GM23248 (cell line): ENCODE results near the gene DZIP1L. TPM values are rescaled to one million over a fixed set of nuclear protein-coding genes. Genes with fewer than 3 reads are reported as not detected.
A peak's percentile ranks its signal among the peaks of the same experiment; 100 is the strongest.

Source experiments
- DNase-seq: peaks from one replicate; pipeline ENCODE4 v3.0.0-alpha.2; 2015
- H2AFZ ChIP-seq: fragments of 200-600 bp; sonication (generic); 2 replicates; pipeline ENCODE4 v1.6.1; 2016; ENCODE audit warnings: antibody characterized with exemption
- H3F3A ChIP-seq: fragments of 200-600 bp; sonication (generic); 2 replicates; pipeline ENCODE4 v1.6.1; 2016; ENCODE audit warnings: mild to moderate bottlenecking, antibody characterized with exemption, mixed run types; ENCODE audit not compliant: insufficient read depth
- H3K27ac ChIP-seq: fragments of 200-600 bp; sonication (generic); 2 replicates; pipeline ENCODE4 v1.5.1; 2016; ENCODE audit warnings: mild to moderate bottlenecking
- H3K27me3 ChIP-seq: fragments of 200-600 bp; sonication (generic); replicated peaks from 2 replicates; pipeline ENCODE4 v1.6.1; 2016; ENCODE audit warnings: mild to moderate bottlenecking; ENCODE audit not compliant: insufficient read depth
- H3K36me3 ChIP-seq: fragments of 200-600 bp; sonication (generic); 2 replicates; pipeline ENCODE4 v1.6.1; 2016; ENCODE audit warnings: low read depth, mild to moderate bottlenecking
- H3K4me1 ChIP-seq: fragments of 200-600 bp; sonication (generic); 2 replicates; pipeline ENCODE4 v1.6.1; 2016; ENCODE audit warnings: mild to moderate bottlenecking; ENCODE audit not compliant: insufficient read depth
- H3K4me2 ChIP-seq: fragments of 200-600 bp; sonication (generic); one replicate; pipeline ENCODE4 v1.6.1; 2016; ENCODE audit warnings: mild to moderate bottlenecking; ENCODE audit not compliant: unreplicated experiment
- H3K4me3 ChIP-seq: fragments of 200-600 bp; sonication (generic); 2 replicates; pipeline ENCODE4 v1.5.1; 2016; ENCODE audit warnings: mild to moderate bottlenecking
- H3K79me2 ChIP-seq: fragments of 200-600 bp; sonication (generic); 2 replicates; pipeline ENCODE4 v1.6.1; 2016; ENCODE audit warnings: mild to moderate bottlenecking; ENCODE audit not compliant: insufficient read depth
- H3K9ac ChIP-seq: fragments of 200-600 bp; sonication (generic); 2 replicates; pipeline ENCODE4 v1.6.1; 2016; ENCODE audit warnings: mild to moderate bottlenecking
- H3K9me2 ChIP-seq: fragments of 200-600 bp; sonication (generic); 2 replicates; pipeline ENCODE4 v1.6.1; 2016; ENCODE audit warnings: mixed run types, mild to moderate bottlenecking, moderate library complexity; ENCODE audit not compliant: insufficient read depth
- H3K9me3 ChIP-seq: fragments of 200-600 bp; sonication (generic); one replicate; pipeline ENCODE4 v1.6.1; 2017; ENCODE audit warnings: low read depth
- H4K20me1 ChIP-seq: fragments of 200-600 bp; sonication (generic); 2 replicates; pipeline ENCODE4 v1.6.0; 2016; ENCODE audit not compliant: insufficient read depth
- EZH2 ChIP-seq: fragments of 200-600 bp; sonication (generic); IDR thresholded peaks from 2 replicates; pipeline ENCODE4 v1.6.1; 2018; ENCODE audit warnings: antibody characterized with exemption, mild to moderate bottlenecking; ENCODE audit not compliant: insufficient read depth, poor library complexity, severe bottlenecking
- EZH2phosphoT487 ChIP-seq: fragments of 200-600 bp; sonication (generic); IDR thresholded peaks from 2 replicates; pipeline ENCODE4 v1.6.1; 2018; ENCODE audit warnings: antibody characterized with exemption, moderate library complexity, mild to moderate bottlenecking, low read depth; ENCODE audit not compliant: insufficient read depth
- WGBS, 2 experiments: methylation state at CpG; one replicate each; pipeline ENCODE4 v1.1.6; 2015 to 2017; ENCODE audit warnings: low lambda C conversion rate in 2 of 2, low coverage in 1 of 2; ENCODE audit errors: missing lambda C conversion rate in 2 of 2; 5-methylcytosine and 5-hydroxymethylcytosine counted together
- in situ Hi-C: fragments of 300-500 bp; cut with MboI; formaldehyde crosslinking; loops from 2 replicates; pipeline ENCODE4 v1.15.0; 2020
- polyA plus RNA-seq: library from polyadenylated mRNA; unstranded; fragments of >200 nt; fragmentation: Nextera tagmentation; extraction: Ambion mirVana; gene quantifications from 2 replicates; pipeline ENCODE4 v1.2.1, GENCODE V29; 2016
- total RNA-seq: library from RNA; depleted of rRNA; stranded (reverse); fragments of >200 nt; shearing (Covaris generic); gene quantifications from 2 replicates; pipeline ENCODE4 v1.2.3, GENCODE V29; 2014

DZIP1L gene
- total and polyA plus RNA-seq, 2 experiments from 2014 or later: 11.1 to 19.8 TPM

GRCh38 chr3:138051947-138052802 is 63.2 kb downstream of the DZIP1L start:
- H3K4me3 ChIP-seq: no peak overlapping the region
- peaks cover 23% of the 10 kb centered on the region for H3F3A ChIP-seq
- no peaks in the 10 kb centered on the region for H4K20me1 ChIP-seq
- in situ Hi-C loops: no loop called here
- peaks cover 6% of the 10 kb centered on the region for H3K4me1 ChIP-seq
- no peak overlapping the region for H3K9ac ChIP-seq
- H3K9me3 ChIP-seq: no peaks in the 10 kb centered on the region
- H3K27ac ChIP-seq: no peak overlapping the region
- peak; percentile 67 for DNase-seq
- H2AFZ ChIP-seq: no peak overlapping the region
- no peak overlapping the region for H3K4me2 ChIP-seq
- H3K79me2 ChIP-seq: no peaks in the 10 kb centered on the region
- H3K27me3 ChIP-seq: no peaks in the 10 kb centered on the region
- peaks cover 3% of the 10 kb centered on the region; the same call in 1 of the 2 replicates for H3K36me3 ChIP-seq
- WGBS, 2 experiments: 53 to 55% methylated on average over 8 of the region's 8 CpGs
- H3K9me2 ChIP-seq: no peaks in the 10 kb centered on the region
- TF ChIP-seq EZH2 (no peak), EZH2phosphoT487 (no peak)

GRCh38 chr3:138049157-138049919 is 66.1 kb downstream of the DZIP1L start:
- peaks cover 3% of the 10 kb centered on the region; the same call in 1 of the 2 replicates for H3K36me3 ChIP-seq
- H3F3A ChIP-seq: peaks cover 31% of the 10 kb centered on the region
- H3K9me3 ChIP-seq: no peaks in the 10 kb centered on the region
- no peaks in the 10 kb centered on the region for H4K20me1 ChIP-seq
- H3K4me3 ChIP-seq: no peak overlapping the region
- 90 to 94% methylated on average over 9 of the region's 9 CpGs for WGBS, 2 experiments
- no peaks in the 10 kb centered on the region for H3K79me2 ChIP-seq
- H3K9me2 ChIP-seq: no peaks in the 10 kb centered on the region
- peak; percentile 79 for DNase-seq
- H3K27ac ChIP-seq: peak overlapping the region; percentile 67
- TF ChIP-seq EZH2phosphoT487 (no peak), EZH2 (no peak)
- no peak overlapping the region for H3K4me2 ChIP-seq
- no peaks in the 10 kb centered on the region for H3K27me3 ChIP-seq
- no peak overlapping the region for H2AFZ ChIP-seq
- in situ Hi-C loops: no loop called here
- peaks cover 9% of the 10 kb centered on the region for H3K4me1 ChIP-seq
- H3K9ac ChIP-seq: peak overlapping the region; percentile 28; the same call in 1 of the 2 replicates

GRCh38 chr3:138047596-138048158 is 67.7 kb downstream of the DZIP1L start:
- Histone ChIP-seq H3K79me2 (no peaks in the 10 kb centered on the region), H3K9me2 (no peaks in the 10 kb centered on the region), H4K20me1 (no peaks in the 10 kb centered on the region), H3K4me3 (no peak overlapping the region), H2AFZ (no peak overlapping the region), H3K4me1 (peaks cover 26% of the 10 kb centered on the region), H3K36me3 (peaks cover 3% of the 10 kb centered on the region; the same call in 1 of the 2 replicates), H3K9ac (no peak overlapping the region), H3K9me3 (no peaks in the 10 kb centered on the region), H3K27ac (no peak overlapping the region), H3F3A (peaks cover 44% of the 10 kb centered on the region), H3K4me2 (no peak overlapping the region), H3K27me3 (no peaks in the 10 kb centered on the region)
- no peak for TF ChIP-seq EZH2
- no peak for TF ChIP-seq EZH2phosphoT487
- in situ Hi-C loops: no loop called here
- DNase-seq: no peak
- 62 to 64% methylated on average over 5 of the region's 5 CpGs for WGBS, 2 experiments

GRCh38 chr3:138046955-138047354 is 68.5 kb downstream of the DZIP1L start:
- DNase-seq: peak; percentile 16
- Histone ChIP-seq H3K79me2 (no peaks in the 10 kb centered on the region), H3K4me1 (peaks cover 33% of the 10 kb centered on the region), H3F3A (peaks cover 51% of the 10 kb centered on the region), H3K9ac (no peak overlapping the region), H3K4me3 (no peak overlapping the region), H3K36me3 (peaks cover 3% of the 10 kb centered on the region; the same call in 1 of the 2 replicates), H4K20me1 (no peaks in the 10 kb centered on the region), H3K9me2 (no peaks in the 10 kb centered on the region), H3K27ac (no peak overlapping the region), H3K27me3 (no peaks in the 10 kb centered on the region), H3K4me2 (no peak overlapping the region), H2AFZ (no peak overlapping the region), H3K9me3 (no peaks in the 10 kb centered on the region)
- in situ Hi-C loops: no loop called here
- 68 to 73% methylated on average over 3 of the region's 3 CpGs for WGBS, 2 experiments
- TF ChIP-seq EZH2phosphoT487 (no peak), EZH2 (no peak)
